ENCODE results near the gene ATP4A.
A peak's percentile ranks its signal among the peaks of the same experiment; 100 is the strongest.

The ATP4A gene

GRCh38 chr19:35509861-35510625 lies 53.4 kb downstream of the ATP4A start:
- DNase-seq (ENCODE audit: insufficient read length, low spot score), result peak; percentile 93
- peak; percentile 92 for FAIRE-seq
- peak; percentile 88 for TF ChIP-seq TAF1 (IDR thresholded peaks at IDR 0.05; ENCODE audit: low read depth, low read length)
- no peak for TF ChIP-seq POU2F2 (IDR thresholded peaks at IDR 0.05; ENCODE audit: low read depth, low read length)
- TF ChIP-seq POLR2A (IDR thresholded peaks at IDR 0.05; ENCODE audit: low read depth, low read length), result peak; percentile 61

GRCh38 chr19:35509018-35509652 lies 54.3 kb downstream of the ATP4A start:
- FAIRE-seq (peak; percentile 79), DNase-seq (ENCODE audit: insufficient read length, low spot score) (no peak)
- TF ChIP-seq POLR2AphosphoS5 (IDR thresholded peaks at IDR 0.05; ENCODE audit: low read depth, low read length), result no peak; the same call in 1 of the 2 replicates
- 0 out of 2 replicates have a peak, but pooled peaks have one; percentile 24 for TF ChIP-seq TAF1 (IDR thresholded peaks at IDR 0.05; ENCODE audit: low read depth, low read length)

GRCh38 chr19:35508129-35508528 lies 55.3 kb downstream of the ATP4A start:
- DNase-seq (ENCODE audit: insufficient read length, low spot score), result no peak
- no peak for FAIRE-seq
- TF ChIP-seq POU2F2 (IDR thresholded peaks at IDR 0.05; ENCODE audit: low read depth, low read length), result no peak
- TF ChIP-seq PAX5 (IDR thresholded peaks at IDR 0.05; ENCODE audit: insufficient read depth, low read length, severe bottlenecking), result no peak
- TF ChIP-seq POLR2AphosphoS5 (IDR thresholded peaks at IDR 0.05; ENCODE audit: low read depth, low read length), result no peak

- FAIRE-seq, result no peak
- DNase-seq (ENCODE audit: insufficient read length, low spot score), result no peak
- TF ChIP-seq POU2F2 (IDR thresholded peaks at IDR 0.05; ENCODE audit: low read depth, low read length) (no peak), POLR2A (IDR thresholded peaks at IDR 0.05; ENCODE audit: low read depth, low read length) (no peak), TAF1 (IDR thresholded peaks at IDR 0.05; ENCODE audit: low read depth, low read length) (no peak), POLR2AphosphoS5 (IDR thresholded peaks at IDR 0.05; ENCODE audit: low read depth, low read length) (no peak), PAX5 (IDR thresholded peaks at IDR 0.05; ENCODE audit: insufficient read depth, low read length, severe bottlenecking) (no peak), SPI1 (IDR thresholded peaks at IDR 0.05; ENCODE audit: low read depth, low read length) (no peak)
Measured at GRCh38 chr19:35507561-35507960, 55.9 kb downstream of the ATP4A start.

- FAIRE-seq, result no peak
- TF ChIP-seq POLR2A (IDR thresholded peaks at IDR 0.05; ENCODE audit: low read depth, low read length), result no peak
- TF ChIP-seq TAF1 (IDR thresholded peaks at IDR 0.05; ENCODE audit: low read depth, low read length), result no peak
- TF ChIP-seq POLR2AphosphoS5 (IDR thresholded peaks at IDR 0.05; ENCODE audit: low read depth, low read length), result no peak
- TF ChIP-seq PAX5 (IDR thresholded peaks at IDR 0.05; ENCODE audit: insufficient read depth, low read length, severe bottlenecking), result no peak
- TF ChIP-seq SPI1 (IDR thresholded peaks at IDR 0.05; ENCODE audit: low read depth, low read length), result no peak
- no peak for TF ChIP-seq POU2F2 (IDR thresholded peaks at IDR 0.05; ENCODE audit: low read depth, low read length)
- DNase-seq (ENCODE audit: insufficient read length, low spot score), result no peak
Measured at GRCh38 chr19:35506011-35506410, 57.4 kb downstream of the ATP4A start.

GRCh38 chr19:35502751-35503150 lies 60.7 kb downstream of the ATP4A start:
- TF ChIP-seq SPI1 (IDR thresholded peaks at IDR 0.05; ENCODE audit: low read depth, low read length), result no peak
- TF ChIP-seq POLR2AphosphoS5 (IDR thresholded peaks at IDR 0.05; ENCODE audit: low read depth, low read length), result no peak
- no peak for TF ChIP-seq PAX5 (IDR thresholded peaks at IDR 0.05; ENCODE audit: insufficient read depth, low read length, severe bottlenecking)
- no peak for TF ChIP-seq POLR2A (IDR thresholded peaks at IDR 0.05; ENCODE audit: low read depth, low read length)
- TF ChIP-seq TAF1 (IDR thresholded peaks at IDR 0.05; ENCODE audit: low read depth, low read length), result no peak
- no peak for TF ChIP-seq POU2F2 (IDR thresholded peaks at IDR 0.05; ENCODE audit: low read depth, low read length)
- no peak for FAIRE-seq
- no peak for DNase-seq (ENCODE audit: insufficient read length, low spot score)

GRCh38 chr19:35501684-35502083 lies 61.8 kb downstream of the ATP4A start:
- no peak for TF ChIP-seq POLR2A (IDR thresholded peaks at IDR 0.05; ENCODE audit: low read depth, low read length)
- no peak for TF ChIP-seq SPI1 (IDR thresholded peaks at IDR 0.05; ENCODE audit: low read depth, low read length)
- TF ChIP-seq PAX5 (IDR thresholded peaks at IDR 0.05; ENCODE audit: insufficient read depth, low read length, severe bottlenecking), result no peak
- DNase-seq (ENCODE audit: insufficient read length, low spot score), result no peak
- FAIRE-seq, result no peak

- DNase-seq (ENCODE audit: insufficient read length, low spot score) (no peak), FAIRE-seq (no peak)
- no peak for TF ChIP-seq SPI1 (IDR thresholded peaks at IDR 0.05; ENCODE audit: low read depth, low read length)
- no peak for TF ChIP-seq POLR2A (IDR thresholded peaks at IDR 0.05; ENCODE audit: low read depth, low read length)
- TF ChIP-seq POU2F2 (IDR thresholded peaks at IDR 0.05; ENCODE audit: low read depth, low read length), result no peak
- TF ChIP-seq PAX5 (IDR thresholded peaks at IDR 0.05; ENCODE audit: insufficient read depth, low read length, severe bottlenecking), result no peak
- TF ChIP-seq POLR2AphosphoS5 (IDR thresholded peaks at IDR 0.05; ENCODE audit: low read depth, low read length), result no peak
- no peak for TF ChIP-seq TAF1 (IDR thresholded peaks at IDR 0.05; ENCODE audit: low read depth, low read length)
Measured at GRCh38 chr19:35500611-35501010, 62.8 kb downstream of the ATP4A start.
